Liver (tissue), 9 donors: ENCODE results near the gene LMLN. TPM values are rescaled to one million over a fixed set of nuclear protein-coding genes. Genes with fewer than 3 reads are reported as not detected.

ENCODE experiments used
- DNase-seq: peaks from one replicate; pipeline ENCODE4 v3.0.0-alpha.2; 2017; ENCODE audit warnings: low spot score
- H3K27ac ChIP-seq, 2 donors: one replicate each; pipeline ENCODE4 v1.7.0; 2013; ENCODE audit warnings: inconsistent platforms in 2 of 2, low read length in 2 of 2, control low read depth in 1 of 2, low read depth in 1 of 2, mild to moderate bottlenecking in 1 of 2
- H3K27me3 ChIP-seq, 4 donors: one replicate each; pipeline versions ENCODE4 v1.6.1 to v1.7.0; 2013; ENCODE audit warnings: low read length in 3 of 4, inconsistent platforms in 1 of 4, mild to moderate bottlenecking in 1 of 4, moderate library complexity in 1 of 4; ENCODE audit not compliant: control insufficient read depth in 4 of 4, insufficient read depth in 4 of 4
- H3K36me3 ChIP-seq, 4 donors: one replicate each; pipeline versions ENCODE4 v1.6.1 to v1.7.0; 2013; ENCODE audit warnings: low read length in 3 of 4, mild to moderate bottlenecking in 3 of 4, low read depth in 1 of 4, moderate library complexity in 1 of 4; ENCODE audit not compliant: control insufficient read depth in 4 of 4, insufficient read depth in 3 of 4
- H3K4me1 ChIP-seq, 4 donors: one replicate each; pipeline versions ENCODE4 v1.6.1 to v1.7.0; 2013; ENCODE audit warnings: low read length in 3 of 4, mild to moderate bottlenecking in 3 of 4, moderate library complexity in 1 of 4; ENCODE audit not compliant: control insufficient read depth in 4 of 4, insufficient read depth in 4 of 4
- H3K4me3 ChIP-seq, 3 donors: one replicate each; pipeline versions ENCODE4 v1.6.1 to v1.7.0; 2013; ENCODE audit warnings: low read length in 3 of 3, control low read depth in 1 of 3, low read depth in 1 of 3, mild to moderate bottlenecking in 1 of 3
- H3K9ac ChIP-seq, 2 donors: one replicate each; pipeline ENCODE4 v1.7.0; 2013; ENCODE audit warnings: low read length in 2 of 2, mild to moderate bottlenecking in 2 of 2, moderate library complexity in 2 of 2, control low read depth in 1 of 2, low read depth in 1 of 2
- H3K9me3 ChIP-seq, 4 donors: one replicate each; pipeline versions ENCODE4 v1.6.1 to v1.7.0; 2013; ENCODE audit warnings: low read length in 3 of 4; ENCODE audit not compliant: control insufficient read depth in 4 of 4
- EGR1 ChIP-seq, 2 donors: IDR thresholded peaks; 2 replicates each; pipeline ENCODE4 v1.6.1; 2016 to 2018; ENCODE audit warnings: antibody characterized with exemption in 2 of 2, low read depth in 2 of 2
- FOXA2 ChIP-seq: IDR thresholded peaks from 2 replicates; pipeline ENCODE4 v1.6.1; 2016; ENCODE audit warnings: antibody characterized with exemption
- GABPA ChIP-seq, 2 donors: IDR thresholded peaks in 1 of 2; conservative IDR thresholded peaks in 1 of 2; 2 replicates each; pipeline ENCODE4 v1.6.1; 2016; ENCODE audit warnings: antibody characterized with exemption in 2 of 2, mild to moderate bottlenecking in 1 of 2, moderate library complexity in 1 of 2
- HNF4A ChIP-seq, 2 donors: conservative IDR thresholded peaks; 2 replicates each; pipeline ENCODE4 v1.6.1; 2016; ENCODE audit warnings: antibody characterized with exemption in 2 of 2, mild to moderate bottlenecking in 2 of 2
- JUND ChIP-seq, 2 donors: IDR thresholded peaks; 2 replicates each; pipeline ENCODE4 v1.6.1; 2016; ENCODE audit warnings: antibody characterized with exemption in 2 of 2
- MAX ChIP-seq: IDR thresholded peaks from 2 replicates; pipeline ENCODE4 v1.6.1; 2016; ENCODE audit warnings: antibody characterized with exemption
- NR2F2 ChIP-seq: IDR thresholded peaks from 2 replicates; pipeline ENCODE4 v1.6.1; 2016; ENCODE audit warnings: antibody characterized with exemption
- RAD21 ChIP-seq, 2 donors: IDR thresholded peaks; 2 replicates each; pipeline ENCODE4 v1.6.1; 2016; ENCODE audit warnings: antibody characterized with exemption in 2 of 2, mild to moderate bottlenecking in 2 of 2
- SP1 ChIP-seq: IDR thresholded peaks from 2 replicates; pipeline ENCODE4 v1.6.1; 2018; ENCODE audit warnings: antibody characterized with exemption, mild to moderate bottlenecking
- TAF1 ChIP-seq: conservative IDR thresholded peaks from 2 replicates; pipeline ENCODE4 v1.6.1; 2016; ENCODE audit warnings: antibody characterized with exemption, mild to moderate bottlenecking
- YY1 ChIP-seq: IDR thresholded peaks from 2 replicates; pipeline ENCODE4 v1.6.1; 2016; ENCODE audit warnings: antibody characterized with exemption, mild to moderate bottlenecking
- ZBTB33 ChIP-seq: IDR thresholded peaks from 2 replicates; pipeline ENCODE4 v1.6.1; 2016; ENCODE audit warnings: antibody characterized with exemption
- WGBS: extraction: QIAGEN DNeasy Blood & Tissue Kit; methylation state at CpG from one replicate; pipeline ENCODE4 v1.1.7; 2013; 5-methylcytosine and 5-hydroxymethylcytosine counted together
- polyA plus RNA-seq, 2 donors: library from polyadenylated mRNA; stranded (reverse) in 1 of 2; unstranded in 1 of 2; fragments of 200-250 nt in 1 of 2; fragments of >200 nt in 1 of 2; fragmentation: Nextera tagmentation in 1 of 2; extraction: Ambion mirVana in 1 of 2; gene quantifications; one replicate each; pipeline versions ENCODE4 v1.2.1 to v1.2.3, GENCODE V29; 2013 to 2015
- total RNA-seq, 2 donors: library from RNA; depleted of rRNA; stranded (reverse); fragments of >200 nt; gene quantifications; one replicate each; pipeline ENCODE4 v1.2.3, GENCODE V29; 2014
- TF ChIP-seq, protein P1 (sequence below): IDR thresholded peaks from 2 replicates; pipeline ENCODE4 v1.6.1; 2016; ENCODE audit warnings: antibody characterized with exemption, mild to moderate bottlenecking
- donor health status: healthy.
- donor health status: healthy.
- donor health status: healthy.
- donor health status: healthy.
- donor health status: healthy.

Gene LMLN
- total and polyA plus RNA-seq, 4 donors = 0.90 to 3.2 (median 1.8) TPM

DNA sequence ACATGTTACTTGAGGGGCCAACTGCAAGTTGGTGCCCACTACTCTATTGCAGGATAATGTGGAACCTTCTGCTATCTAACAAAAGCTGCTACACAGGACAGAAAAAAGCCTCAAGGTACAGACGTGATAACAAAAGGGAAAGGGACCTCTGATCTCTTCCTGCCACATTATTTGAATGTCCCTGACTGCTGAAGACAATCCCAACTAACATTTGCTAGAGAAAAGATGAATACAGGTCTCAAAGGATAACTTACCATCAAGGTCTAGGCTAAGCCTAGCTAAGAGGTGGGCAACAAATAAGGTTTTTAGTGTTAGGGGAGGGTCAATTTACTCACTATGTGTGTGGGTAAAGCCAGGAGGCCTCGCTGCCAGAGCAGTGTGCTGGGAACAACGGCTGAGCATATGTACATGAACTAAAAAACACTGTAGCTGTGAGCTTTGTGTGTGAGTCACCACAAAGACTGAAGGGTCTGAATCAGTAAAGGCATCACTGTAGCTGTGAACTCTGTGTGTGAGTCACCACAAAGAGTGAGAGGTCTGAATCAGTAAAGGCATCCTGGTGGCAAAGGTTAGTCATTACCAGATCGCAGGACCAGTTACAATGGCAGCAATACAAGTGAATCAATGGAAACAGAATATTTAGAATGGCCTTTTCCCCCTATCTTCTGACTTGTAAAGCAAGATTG lies 111.7 kb downstream of the LMLN start:
- H3K36me3 ChIP-seq = no peaks in the 10 kb centered on the region
- TF ChIP-seq GABPA (IDR thresholded peaks at IDR 0.05 in 1 of 2, conservative IDR thresholded peaks at IDR 0.05 in 1 of 2) (no peak), TAF1 (no peak), SP1 (no peak), ZBTB33 (no peak), HNF4A (conservative IDR thresholded peaks at IDR 0.05) (no peak), MAX (no peak)
- H3K4me1 ChIP-seq = no peaks in the 10 kb centered on the region
- H3K4me3 ChIP-seq = no peak overlapping the region
- 66% methylated on average over 4 of the region's 4 CpGs for WGBS
- no peaks in the 10 kb centered on the region for H3K9me3 ChIP-seq
- no peak overlapping the region for H3K27ac ChIP-seq
- DNase-seq = no peak
- no peak overlapping the region for H3K9ac ChIP-seq
- H3K27me3 ChIP-seq = peaks cover 0 to 2% (median 0%) of the 10 kb centered on the region in 4 donors

- TF ChIP-seq EGR1 (IDR thresholded peaks at IDR 0.05; ENCODE audit: low read depth in 2 of 2) (no peak), FOXA2 (no peak), YY1 (no peak)
These were observed 116.8 kb downstream of the LMLN start for GRCh38 chr3:198076722-198077308.

DNA sequence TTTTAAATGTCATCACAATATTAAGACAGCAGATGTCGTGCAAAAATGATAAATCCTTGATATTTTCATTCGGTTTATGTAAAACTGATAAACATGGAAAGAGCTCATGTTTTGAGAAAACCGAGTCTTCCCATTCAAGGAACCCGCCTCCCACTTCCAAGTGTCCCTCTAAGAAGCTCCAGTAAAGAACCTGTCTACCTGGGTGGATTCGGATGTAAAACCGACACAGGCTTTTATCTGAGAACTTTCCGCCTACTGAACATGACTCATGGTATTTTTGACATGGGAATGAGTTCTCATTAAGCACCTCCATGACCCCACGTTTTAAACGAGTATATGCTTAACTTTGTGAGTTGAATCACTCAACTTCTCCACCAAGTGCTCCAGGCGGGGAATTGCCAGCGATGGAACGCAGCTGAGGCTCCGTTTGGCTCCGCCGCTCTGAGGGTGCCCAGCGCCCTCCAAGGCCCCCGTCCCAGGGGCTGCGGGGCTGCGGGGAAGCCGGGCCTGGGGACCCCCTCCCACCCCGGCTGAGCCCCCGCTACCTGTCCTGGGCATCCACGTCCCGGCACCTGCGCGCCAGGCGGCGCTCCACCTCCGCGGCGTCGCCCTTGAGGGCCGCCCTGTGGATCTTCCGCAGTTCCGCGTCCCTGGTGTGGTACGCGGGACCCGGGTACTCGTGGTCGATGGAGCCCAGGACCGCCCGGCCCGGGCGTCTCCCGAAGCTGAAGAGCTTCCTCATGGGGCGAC lies 119.9 kb downstream of the LMLN start:
- 11% methylated on average over 47 of the region's 47 CpGs for WGBS

More at GRCh38 chr3:198076722-198077308, 116.8 kb downstream of the LMLN start:
- peaks cover 8 to 21% (median 15%) of the 10 kb centered on the region in 4 donors for H3K4me1 ChIP-seq
- 44% methylated on average over 8 of the region's 8 CpGs for WGBS
- no peaks in the 10 kb centered on the region for H3K36me3 ChIP-seq
- H3K9me3 ChIP-seq = no peaks in the 10 kb centered on the region
- peaks cover 0 to 10% (median 0%) of the 10 kb centered on the region in 4 donors for H3K27me3 ChIP-seq
- no peak overlapping the region for H3K4me3 ChIP-seq
- H3K27ac ChIP-seq = no peak overlapping the region
- no peak overlapping the region for H3K9ac ChIP-seq
- no peak for DNase-seq

More for the DNA sequence above, 119.9 kb downstream of the LMLN start:
- Histone ChIP-seq H3K27me3 (peaks cover 0 to 15% (median 2%) of the 10 kb centered on the region in 4 donors), H3K4me1 (peaks cover 8 to 21% (median 15%) of the 10 kb centered on the region in 4 donors), H3K9ac (no peak overlapping the region), H3K36me3 (no peaks in the 10 kb centered on the region), H3K9me3 (no peaks in the 10 kb centered on the region), H3K4me3 (peak overlapping the region in 1 of 3 donors; percentile 56), H3K27ac (no peak overlapping the region)
- DNase-seq = no peak
- TF ChIP-seq JUND (IDR thresholded peaks at IDR 0.05) = no peak
- TF ChIP-seq EGR1 (IDR thresholded peaks at IDR 0.05; ENCODE audit: low read depth in 2 of 2) = no peak
- TF ChIP-seq YY1 = no peak
- TF ChIP-seq, protein P1, sequence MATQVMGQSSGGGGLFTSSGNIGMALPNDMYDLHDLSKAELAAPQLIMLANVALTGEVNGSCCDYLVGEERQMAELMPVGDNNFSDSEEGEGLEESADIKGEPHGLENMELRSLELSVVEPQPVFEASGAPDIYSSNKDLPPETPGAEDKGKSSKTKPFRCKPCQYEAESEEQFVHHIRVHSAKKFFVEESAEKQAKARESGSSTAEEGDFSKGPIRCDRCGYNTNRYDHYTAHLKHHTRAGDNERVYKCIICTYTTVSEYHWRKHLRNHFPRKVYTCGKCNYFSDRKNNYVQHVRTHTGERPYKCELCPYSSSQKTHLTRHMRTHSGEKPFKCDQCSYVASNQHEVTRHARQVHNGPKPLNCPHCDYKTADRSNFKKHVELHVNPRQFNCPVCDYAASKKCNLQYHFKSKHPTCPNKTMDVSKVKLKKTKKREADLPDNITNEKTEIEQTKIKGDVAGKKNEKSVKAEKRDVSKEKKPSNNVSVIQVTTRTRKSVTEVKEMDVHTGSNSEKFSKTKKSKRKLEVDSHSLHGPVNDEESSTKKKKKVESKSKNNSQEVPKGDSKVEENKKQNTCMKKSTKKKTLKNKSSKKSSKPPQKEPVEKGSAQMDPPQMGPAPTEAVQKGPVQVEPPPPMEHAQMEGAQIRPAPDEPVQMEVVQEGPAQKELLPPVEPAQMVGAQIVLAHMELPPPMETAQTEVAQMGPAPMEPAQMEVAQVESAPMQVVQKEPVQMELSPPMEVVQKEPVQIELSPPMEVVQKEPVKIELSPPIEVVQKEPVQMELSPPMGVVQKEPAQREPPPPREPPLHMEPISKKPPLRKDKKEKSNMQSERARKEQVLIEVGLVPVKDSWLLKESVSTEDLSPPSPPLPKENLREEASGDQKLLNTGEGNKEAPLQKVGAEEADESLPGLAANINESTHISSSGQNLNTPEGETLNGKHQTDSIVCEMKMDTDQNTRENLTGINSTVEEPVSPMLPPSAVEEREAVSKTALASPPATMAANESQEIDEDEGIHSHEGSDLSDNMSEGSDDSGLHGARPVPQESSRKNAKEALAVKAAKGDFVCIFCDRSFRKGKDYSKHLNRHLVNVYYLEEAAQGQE = no peak
- TF ChIP-seq NR2F2 = no peak
- TF ChIP-seq ZBTB33 = no peak
- no peak for TF ChIP-seq TAF1
- no peak for TF ChIP-seq RAD21 (IDR thresholded peaks at IDR 0.05)
- no peak for TF ChIP-seq GABPA (IDR thresholded peaks at IDR 0.05 in 1 of 2, conservative IDR thresholded peaks at IDR 0.05 in 1 of 2)
- no peak for TF ChIP-seq SP1
- no peak for TF ChIP-seq HNF4A (conservative IDR thresholded peaks at IDR 0.05)
